GM12874 (cell line): ENCODE results near the gene PRSS53.

Experiments used
- CTCF ChIP-seq: IDR thresholded peaks from 2 replicates; pipeline ENCODE4 v1.5.1; 2011; ENCODE audit warnings: low read depth, mild to moderate bottlenecking, control low read depth, low read length, moderate library complexity; ENCODE audit not compliant: insufficient read depth

PRSS53 gene

GRCh38 chr16:31033709-31034492 lies 54.8 kb downstream of the PRSS53 start:
- TF ChIP-seq CTCF: no peak
